Suppressor macrophage treated with lipopolysaccharide for 4 hours (primary cell): ENCODE results near the gene SYT2.
"Not testable (repeated sequence)": the region's sequence is repeated elsewhere in the genome, so short reads cannot be mapped to it uniquely, and the experiment has no call there.

ENCODE experiments used
- DNase-seq: peaks from one replicate; pipeline ENCODE4 v3.0.0-alpha.2; 2020

SYT2 gene

DNA sequence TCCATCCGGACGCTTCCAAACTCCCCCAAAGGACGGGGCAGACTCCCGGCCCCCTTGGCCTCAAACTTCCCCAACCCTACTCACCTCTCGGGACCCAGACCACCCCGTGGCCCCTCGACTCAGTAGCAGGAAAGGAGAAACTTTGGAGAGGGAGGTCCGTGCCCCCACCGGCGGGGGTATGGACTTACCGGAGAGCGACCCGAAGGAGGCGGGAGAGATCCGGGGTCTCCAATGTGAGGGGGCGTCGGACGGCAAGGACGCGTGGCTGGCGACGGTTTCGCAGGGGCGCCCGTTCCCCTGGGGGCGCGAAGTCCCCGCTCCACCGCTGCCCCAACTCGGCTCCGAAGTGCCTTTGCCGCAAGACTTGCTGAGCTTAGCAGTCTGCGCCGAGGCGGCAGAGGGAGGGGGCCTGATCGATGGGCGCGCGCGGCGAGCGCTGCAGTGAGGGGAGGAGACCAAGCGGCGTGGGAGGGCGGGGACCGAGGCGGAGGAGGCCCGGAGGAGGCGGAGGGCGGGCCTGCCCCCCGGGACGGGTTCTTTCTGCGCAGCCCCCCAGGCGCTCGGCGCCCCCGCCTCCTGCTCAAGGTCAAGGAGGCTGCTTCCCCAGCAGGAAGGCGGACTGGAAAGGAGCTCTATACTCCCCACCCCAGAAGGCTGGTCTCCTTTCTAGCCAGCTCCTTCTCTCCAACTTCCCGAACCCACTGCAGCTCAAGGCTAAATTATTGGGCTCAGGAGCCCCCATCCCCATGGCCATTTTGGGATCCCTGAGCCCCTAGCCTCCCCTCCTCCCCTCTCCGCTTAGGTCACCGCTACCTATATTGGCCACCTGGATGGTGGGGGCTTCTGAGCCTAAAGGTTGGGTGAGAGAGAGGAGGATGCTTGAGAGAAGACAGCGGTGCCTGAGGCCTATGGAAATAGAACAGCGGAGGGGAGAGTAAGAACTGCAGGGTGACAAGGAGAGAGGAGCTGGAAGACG is at the start of gene SYT2:
Gene SYT2 (minus strand): TSS at position 385 of the 976 bp plus-strand sequence. CDS start 104,682 bp downstream, outside the sequence.
- DNase-seq: no peak

DNA sequence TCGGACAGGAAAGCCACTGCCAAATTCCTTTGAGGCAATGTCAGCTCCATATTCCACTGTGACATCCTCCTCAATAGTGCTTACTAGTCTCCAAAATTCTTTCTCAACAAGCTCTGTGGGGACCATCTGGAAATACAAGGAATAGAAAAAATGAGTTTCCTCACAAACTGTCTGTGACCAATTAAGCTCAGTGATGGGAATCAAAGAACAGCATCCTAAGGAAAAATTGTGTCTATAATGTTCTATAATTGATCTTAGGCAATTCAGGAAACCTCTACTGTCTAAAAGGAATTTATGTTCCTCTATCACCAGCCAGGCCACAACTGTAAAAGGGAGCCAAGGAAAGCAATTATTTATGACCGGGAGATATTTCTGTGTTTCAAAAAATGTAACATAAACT is 46.1 kb upstream of the SYT2 start:
- DNase-seq: no peak

DNA sequence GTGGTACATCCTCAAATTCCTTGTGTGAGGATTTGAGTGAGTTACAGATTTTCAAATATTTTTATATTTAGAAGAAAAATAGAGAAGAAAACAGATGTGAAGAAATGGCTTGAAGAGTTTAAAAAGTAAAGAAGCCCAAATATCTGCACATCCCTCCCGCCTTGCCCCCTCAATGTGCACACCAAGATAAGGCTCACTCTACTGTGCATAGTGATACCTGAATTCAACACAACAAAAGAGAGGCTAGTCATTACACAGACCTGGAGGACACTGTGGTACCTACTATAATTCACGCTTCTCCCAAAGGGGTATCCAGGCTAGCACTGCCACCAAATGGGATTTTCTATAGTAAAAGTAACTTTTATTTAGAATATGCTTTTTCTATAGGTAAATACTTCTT is 44.0 kb upstream of the SYT2 start:
- no peak for DNase-seq

- peak; percentile 36 for DNase-seq
These were observed 42.5 kb upstream of the SYT2 start for GRCh38 chr1:202752774-202753173.

- DNase-seq: no peak
These were observed 40.5 kb upstream of the SYT2 start for GRCh38 chr1:202750761-202751160.

GRCh38 chr1:202750024-202750423 is 39.8 kb upstream of the SYT2 start:
- no peak for DNase-seq

- no peak for DNase-seq
These were observed 35.2 kb upstream of the SYT2 start for GRCh38 chr1:202745323-202745888.

GRCh38 chr1:202744770-202745169 is 34.5 kb upstream of the SYT2 start:
- DNase-seq: not testable (repeated sequence)

DNA sequence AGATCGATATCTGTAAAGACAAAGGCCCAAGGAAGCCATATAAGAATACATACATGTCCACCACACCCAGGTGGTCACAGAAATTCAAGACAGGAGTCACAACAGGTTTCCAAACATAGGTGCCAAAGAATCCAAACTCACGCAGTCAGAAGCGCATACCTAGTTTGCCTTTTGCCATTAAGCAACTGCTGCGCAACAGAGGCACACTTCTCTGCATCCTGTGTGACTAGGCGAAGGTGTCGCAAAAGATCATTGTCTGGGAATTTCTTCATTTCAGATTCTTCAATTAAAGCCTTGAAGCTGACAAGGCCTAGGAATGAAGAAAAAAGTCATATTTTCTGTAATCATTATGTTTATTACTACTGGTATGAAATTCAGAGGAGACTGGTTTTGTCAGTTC is 32.2 kb upstream of the SYT2 start:
- no peak for DNase-seq

- DNase-seq: no peak
These were observed 23.0 kb upstream of the SYT2 start for GRCh38 chr1:202733251-202733650.

DNA sequence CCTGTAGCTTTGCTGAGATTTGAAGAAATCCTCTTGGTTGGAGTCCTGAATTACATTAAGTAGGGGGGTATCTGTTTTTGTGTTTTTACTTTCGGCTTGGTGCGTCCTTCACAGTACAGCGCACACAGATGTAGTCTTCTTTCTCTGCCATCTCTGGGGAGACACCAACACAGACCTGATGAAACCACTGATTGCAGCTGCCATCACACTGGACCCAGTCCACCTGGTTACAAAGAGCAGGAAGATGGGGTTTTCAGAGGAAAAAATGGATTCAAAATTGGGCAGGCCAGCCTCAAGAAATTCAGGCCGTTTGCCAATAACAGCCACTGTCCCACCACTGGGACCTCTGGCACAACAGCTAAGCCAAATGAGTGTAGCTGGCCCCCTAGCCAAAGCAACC is 18.7 kb upstream of the SYT2 start:
- DNase-seq: no peak

DNA sequence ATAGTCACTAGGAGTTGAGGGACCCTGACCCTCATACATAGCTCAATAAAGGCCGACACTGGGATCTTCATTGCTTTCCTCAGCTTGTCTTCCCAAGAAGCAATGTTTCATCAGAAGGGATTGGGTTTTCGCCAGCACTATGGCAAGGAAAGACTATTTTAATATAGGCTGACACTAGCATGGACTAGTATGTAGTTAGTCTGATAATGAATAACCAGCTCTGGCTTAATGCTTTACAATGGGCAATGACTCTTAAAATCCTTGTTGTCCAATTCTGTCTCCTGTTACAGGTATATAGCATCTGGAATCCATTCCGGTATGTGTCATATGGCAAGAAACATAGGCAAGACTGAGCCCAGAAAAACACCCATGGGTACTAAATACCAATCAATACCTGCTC is 15.3 kb upstream of the SYT2 start:
- no peak for DNase-seq

DNA sequence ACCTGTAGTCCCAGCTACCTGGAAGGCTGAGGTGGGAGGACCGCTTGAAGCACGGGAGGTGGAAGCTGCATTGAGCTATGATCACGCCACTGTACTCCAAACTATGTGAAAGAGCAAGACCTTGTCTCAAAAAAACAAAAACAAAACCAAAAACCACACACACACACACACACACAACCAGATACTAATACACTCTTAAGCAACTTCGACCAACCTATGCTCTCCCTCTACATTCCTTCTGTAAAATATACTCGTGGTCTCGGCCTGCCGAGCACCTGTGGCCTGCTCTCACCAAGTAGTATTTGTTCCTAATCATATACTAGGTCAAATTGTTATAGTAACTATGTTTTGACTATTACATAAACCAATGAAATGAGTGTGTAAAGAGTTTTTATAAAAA is 13.5 kb upstream of the SYT2 start:
- no peak for DNase-seq

DNA sequence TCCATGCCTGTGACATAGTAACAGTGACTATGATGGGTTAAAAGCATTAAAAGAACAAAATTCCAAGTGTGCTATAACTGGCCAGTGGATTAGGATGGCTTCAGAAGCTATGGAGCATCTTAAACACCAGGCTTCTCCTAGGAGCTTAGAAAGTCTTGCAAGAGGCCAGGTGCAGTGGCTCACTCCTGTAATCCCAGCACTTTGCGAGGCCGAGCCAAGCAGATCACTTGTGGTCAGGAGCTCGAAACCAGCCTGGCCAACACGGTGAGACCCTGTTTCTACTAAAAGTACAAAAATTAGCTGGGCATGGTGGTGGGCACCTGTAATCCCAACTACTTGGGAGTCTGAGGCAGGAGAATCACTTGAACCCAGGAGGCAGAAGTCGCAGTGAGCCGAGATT is 12.8 kb upstream of the SYT2 start:
- DNase-seq: not testable (repeated sequence)

DNA sequence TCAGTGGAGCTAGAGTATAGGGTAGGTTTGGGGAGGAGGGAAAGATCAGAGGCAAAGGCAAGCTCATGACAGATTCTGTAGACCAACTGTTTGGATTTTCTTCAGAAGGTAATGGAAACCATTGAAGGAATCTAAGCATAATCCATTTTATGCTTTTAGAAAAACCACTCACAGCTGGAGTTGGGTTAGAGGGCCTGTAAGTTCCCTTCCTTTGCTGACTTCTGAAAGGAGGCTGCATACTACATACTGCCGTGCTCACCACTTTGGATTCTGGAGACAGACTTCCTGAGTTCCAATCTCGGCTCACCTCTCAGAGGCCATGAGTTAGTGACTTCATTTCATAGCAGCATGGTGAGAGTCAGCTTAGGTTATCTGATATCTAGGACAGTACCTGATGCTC is 6.4 kb upstream of the SYT2 start:
- DNase-seq: no peak

DNA sequence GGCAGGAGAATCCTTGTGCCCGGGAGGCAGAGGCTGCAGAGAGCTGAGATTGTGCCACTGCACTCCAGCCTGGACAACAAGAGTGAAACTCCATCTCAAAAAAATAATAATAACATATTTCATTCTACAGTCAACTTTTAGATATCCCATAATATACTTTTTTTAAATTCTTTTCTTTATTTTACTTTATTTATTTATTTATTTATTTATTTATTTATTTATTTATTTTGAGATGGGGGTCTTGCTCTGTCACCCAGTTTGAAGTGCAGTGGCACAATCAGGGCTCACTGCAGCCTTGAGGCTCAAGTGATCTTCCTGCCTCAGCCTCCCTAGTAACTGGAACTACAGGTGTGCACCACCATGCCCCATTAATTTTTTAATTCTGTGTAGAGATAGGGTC is 3.9 kb upstream of the SYT2 start:
- DNase-seq: not testable (repeated sequence)

GRCh38 chr1:202713110-202713509 is 2.9 kb upstream of the SYT2 start:
- no peak for DNase-seq

- no peak for DNase-seq
These were observed 1.8 kb upstream of the SYT2 start for GRCh38 chr1:202711949-202712635.

- no peak for DNase-seq
These were observed 795 bp downstream of the SYT2 start for GRCh38 chr1:202709276-202710041.

GRCh38 chr1:202708456-202709275 is 1.6 kb downstream of the SYT2 start:
- DNase-seq: no peak

DNA sequence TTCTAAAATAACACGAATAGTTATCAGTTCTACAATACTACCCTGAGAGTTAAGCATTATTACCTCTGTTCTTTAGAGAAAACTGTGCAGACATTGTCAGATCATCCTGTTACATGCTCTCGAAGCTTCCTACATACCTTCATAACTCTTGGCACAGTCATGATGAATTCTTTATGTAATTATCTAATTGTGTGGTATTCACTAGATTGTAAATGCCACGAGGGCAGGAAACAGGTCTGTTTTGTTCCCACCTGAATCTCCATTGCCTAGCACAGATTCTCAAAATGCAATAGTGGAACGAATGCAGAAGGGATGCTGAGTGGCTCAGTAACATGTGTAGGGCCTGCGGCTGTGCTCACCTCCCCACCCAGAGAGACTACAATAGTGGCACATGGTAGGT is 3.4 kb downstream of the SYT2 start:
- DNase-seq: no peak

GRCh38 chr1:202704601-202705000 is 5.7 kb downstream of the SYT2 start:
- DNase-seq: no peak
